Measurements from ENCODE around the gene GMPR.

The GMPR gene

GRCh38 chr6:16302721-16303552 lies 64.5 kb downstream of the GMPR start:
- no peak for DNase-seq (ENCODE audit: low read depth)

GRCh38 chr6:16305246-16305725 lies 66.9 kb downstream of the GMPR start:
- no peak for DNase-seq (ENCODE audit: low read depth)

DNA sequence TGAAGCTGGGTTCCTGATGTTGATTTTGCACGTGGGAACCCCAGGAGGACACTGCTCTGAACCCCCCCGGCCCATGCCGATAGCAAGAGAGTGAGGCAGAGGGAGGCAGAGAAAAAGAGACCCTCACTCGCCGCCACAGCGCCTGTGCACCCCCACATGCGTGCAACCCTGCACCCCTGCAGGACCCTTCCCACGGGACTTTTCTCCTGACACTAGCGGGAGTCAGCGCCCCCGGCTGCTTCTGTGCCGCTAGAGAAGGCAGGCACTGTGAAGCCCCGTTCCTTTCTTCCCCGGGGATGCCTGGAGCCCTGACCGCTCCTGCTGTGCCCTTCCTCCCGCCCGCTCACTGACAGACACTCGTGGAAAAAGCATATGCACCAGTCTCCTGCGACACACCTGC lies 67.4 kb downstream of the GMPR start:
- no peak for DNase-seq (ENCODE audit: low read depth)

- DNase-seq (ENCODE audit: low read depth): no peak
Observed at GRCh38 chr6:16306334-16306733, 67.9 kb downstream of the GMPR start.

GRCh38 chr6:16311763-16312162 lies 73.4 kb downstream of the GMPR start:
- no peak for DNase-seq (ENCODE audit: low read depth)

DNA sequence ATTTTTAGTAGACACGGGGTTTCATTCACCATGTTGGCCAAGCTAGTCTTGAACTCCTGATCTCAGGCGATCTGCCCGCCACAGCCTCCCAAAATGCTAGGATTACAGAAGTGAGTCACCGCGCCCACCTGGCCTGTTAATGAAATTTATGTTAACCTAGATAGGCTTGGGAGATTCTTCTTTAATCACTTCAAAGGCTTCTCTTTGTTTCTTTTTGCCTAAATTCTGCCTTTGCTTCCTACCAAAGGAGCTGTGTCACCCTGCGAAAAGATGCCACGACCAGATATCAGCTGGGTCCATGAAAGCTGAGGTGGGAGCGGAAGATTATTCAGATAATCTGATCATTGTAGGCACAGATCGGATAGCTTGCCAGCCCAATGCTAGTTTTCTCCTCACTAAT lies 75.3 kb downstream of the GMPR start:
- no peak for DNase-seq (ENCODE audit: low read depth)

- no peak for DNase-seq (ENCODE audit: low read depth)
Observed at GRCh38 chr6:16314296-16314695, 75.9 kb downstream of the GMPR start.

- no peak for DNase-seq (ENCODE audit: low read depth)
Observed at GRCh38 chr6:16316741-16317251, 78.4 kb downstream of the GMPR start.

- DNase-seq (ENCODE audit: low read depth): no peak
Observed at GRCh38 chr6:16318538-16318937, 80.2 kb downstream of the GMPR start.

DNA sequence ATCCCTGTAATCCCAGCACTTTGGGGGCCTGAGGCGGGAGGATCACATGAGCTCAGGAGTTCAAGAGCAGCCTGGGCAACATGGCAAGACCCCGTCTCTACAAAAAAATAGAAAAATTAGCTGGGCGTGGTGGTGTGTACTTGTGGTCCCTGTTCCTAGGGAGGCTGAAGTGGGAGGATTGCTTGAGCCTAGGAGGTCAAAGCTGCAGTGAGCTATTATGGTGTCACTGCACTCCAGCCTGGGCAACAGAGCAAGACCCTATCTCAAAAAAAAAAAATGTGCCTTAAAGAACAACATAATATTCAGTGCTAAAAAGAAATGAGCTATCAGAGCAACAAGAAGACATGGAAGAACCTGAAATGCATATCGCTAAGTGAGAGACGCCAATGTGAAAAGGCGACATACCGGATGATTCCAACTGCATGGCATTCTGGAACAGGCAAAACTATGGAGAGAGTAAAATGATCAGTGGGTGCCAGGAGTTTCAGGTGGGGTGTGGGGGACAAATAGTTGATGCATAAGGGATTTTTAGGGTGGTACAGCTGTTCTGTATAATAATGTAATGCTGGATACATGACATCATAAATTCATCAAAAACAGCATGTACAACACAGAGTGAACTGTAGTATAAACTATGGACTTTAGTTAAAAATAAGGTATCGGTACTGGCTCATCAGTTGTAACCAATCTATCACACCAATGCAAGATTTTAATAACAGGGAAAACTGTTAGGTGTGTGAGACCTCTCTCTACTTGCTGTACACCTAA lies 80.8 kb downstream of the GMPR start:
- DNase-seq (ENCODE audit: low read depth): no peak

GRCh38 chr6:16319813-16320532 lies 81.6 kb downstream of the GMPR start:
- DNase-seq (ENCODE audit: low read depth): peak; percentile 40

- no peak for DNase-seq (ENCODE audit: low read depth)
Observed at GRCh38 chr6:16320533-16321340, 82.3 kb downstream of the GMPR start.

- DNase-seq (ENCODE audit: low read depth): no peak
Observed at GRCh38 chr6:16321341-16321710, 82.9 kb downstream of the GMPR start.

DNA sequence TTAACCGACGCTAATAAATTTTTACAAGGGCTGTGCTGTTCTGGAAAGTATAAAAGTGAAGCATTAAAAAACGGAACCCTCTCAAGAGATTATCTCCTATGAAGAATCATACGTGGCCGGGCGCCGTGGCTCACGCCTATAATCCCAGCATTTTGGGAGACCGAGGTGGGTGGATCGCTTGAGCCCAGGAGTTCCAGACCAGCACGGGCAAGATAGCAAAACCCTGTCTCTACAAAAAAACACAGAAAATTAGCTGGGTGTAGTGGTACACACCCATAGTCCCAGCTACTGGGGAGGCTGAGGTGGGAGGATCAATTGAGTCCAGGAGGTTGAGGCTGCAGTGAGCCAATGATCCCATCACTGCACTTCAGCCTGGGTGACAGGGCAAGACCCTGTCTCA lies 83.4 kb downstream of the GMPR start:
- no peak for DNase-seq (ENCODE audit: low read depth)

- DNase-seq (ENCODE audit: low read depth): peak; percentile 55
Observed at GRCh38 chr6:16322666-16323312, 84.4 kb downstream of the GMPR start.

DNA sequence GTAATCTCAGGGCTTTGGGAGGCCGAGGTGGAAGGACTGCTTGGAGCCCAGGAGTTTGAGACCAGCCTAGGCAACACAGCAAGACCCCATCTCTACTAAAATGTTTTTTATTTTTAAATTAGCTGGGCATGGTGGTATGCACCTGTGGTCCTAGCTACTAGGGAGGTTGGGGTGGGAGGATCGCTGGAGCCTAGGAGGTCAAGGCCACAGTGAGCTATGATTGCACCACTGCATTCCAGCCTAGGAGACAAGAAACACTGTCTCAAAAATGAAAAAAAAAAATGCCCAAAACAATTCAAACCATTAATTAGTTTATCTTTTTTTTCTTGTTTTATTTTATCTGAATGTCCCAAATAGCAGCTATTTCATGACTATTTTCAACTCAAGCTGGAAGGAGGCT lies 85.8 kb downstream of the GMPR start:
- no peak for DNase-seq (ENCODE audit: low read depth)

DNA sequence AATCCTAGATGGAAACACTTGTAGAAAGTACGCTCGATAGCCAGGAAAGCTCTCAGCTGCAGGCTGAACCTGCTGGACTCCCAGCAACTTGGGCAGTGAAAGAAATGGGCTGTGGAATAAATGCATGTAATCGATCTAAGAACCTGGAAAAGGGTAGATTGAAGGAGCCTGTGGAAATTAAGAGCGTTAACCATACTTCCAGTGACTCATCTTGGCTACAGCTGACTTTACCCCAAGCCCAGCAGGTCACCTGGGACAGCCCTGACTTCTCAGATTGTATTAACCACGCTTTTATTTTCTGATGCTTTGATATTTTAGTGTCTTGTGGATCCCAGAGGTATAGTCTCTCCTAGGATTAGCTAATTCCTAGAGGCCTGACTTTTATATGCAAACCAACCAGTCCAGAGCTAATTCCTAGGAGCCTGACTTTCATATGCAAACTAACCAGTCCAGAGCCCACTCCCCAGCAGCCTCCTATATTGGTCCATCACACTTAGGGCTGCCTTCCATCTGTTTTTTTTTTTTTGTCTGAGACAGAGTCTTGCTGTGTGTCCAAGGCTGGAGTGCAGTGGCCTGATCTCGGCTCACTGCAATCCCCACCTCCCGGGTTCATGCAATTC lies 86.3 kb downstream of the GMPR start:
- no peak for DNase-seq (ENCODE audit: low read depth)

DNA sequence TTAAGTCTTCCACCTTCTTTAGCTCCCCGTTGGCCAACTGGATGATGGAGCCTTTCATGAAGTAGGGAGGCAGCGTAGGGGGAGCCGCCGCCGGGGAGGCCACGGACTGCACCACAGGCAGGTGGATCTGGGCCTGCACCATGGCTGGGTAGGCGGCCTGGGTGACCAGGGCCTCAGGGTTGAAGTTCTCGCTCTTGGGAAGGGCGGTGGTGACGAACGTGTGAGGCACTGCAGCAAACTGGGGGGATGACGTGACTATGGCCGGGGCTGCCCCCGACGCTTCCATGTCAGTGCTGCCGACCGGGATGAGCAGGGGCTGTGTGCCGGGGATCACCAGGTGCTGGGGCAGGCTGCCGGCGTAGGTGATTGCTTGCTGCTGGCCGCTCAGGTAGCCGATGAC lies 88.1 kb downstream of the GMPR start:
- no peak for DNase-seq (ENCODE audit: low read depth)

GRCh38 chr6:16326971-16327776 lies 88.8 kb downstream of the GMPR start:
- no peak for DNase-seq (ENCODE audit: low read depth)
